ENCODE data around the gene CUX1. TPM values are rescaled to one million over a fixed set of nuclear protein-coding genes. Genes with fewer than 3 reads are reported as not detected.

Gene CUX1
- total RNA-seq, 1 experiment from 2014 or later: 53.5 TPM

GRCh38 chr7:102117743-102118142 lies 300.3 kb downstream of the CUX1 start:
- Mint-ChIP-seq H3K4me1 (peaks cover 8 to 13% of the 10 kb centered on the region in 2 experiments; a peak in 3 of 4 replicates), H3K27ac (peak overlapping the region; percentile 36 to 91 (median 81); a peak in 5 of 7 replicates), H3K36me3 (ENCODE audit: insufficient read depth in 1 of 3, low read depth in 3 of 3) (peaks cover 22 to 53% (median 37%) of the 10 kb centered on the region in 3 experiments; a peak in 6 of 7 replicates), H3K4me3 (no peak overlapping the region), H3K27me3 (ENCODE audit: low read depth) (no peaks in the 10 kb centered on the region; the same call in 1 of the 2 replicates), H3K9me3 (no peaks in the 10 kb centered on the region)
- H2BK20ac ChIP-seq (ENCODE audit: low read depth, low read length, poor library complexity, severe bottlenecking): no peak overlapping the region
- no peaks in the 10 kb centered on the region for H3K27me3 ChIP-seq (ENCODE audit: insufficient read depth, low read length)
- H3T11ph ChIP-seq (ENCODE audit: low read length): no peak overlapping the region
- no peak overlapping the region for H3K56ac ChIP-seq (ENCODE audit: insufficient read length, low read depth, low read length)
- no CpG with 5 or more reads among the region's 6 CpGs for WGBS (ENCODE audit: extremely low coverage, insufficient read length, low lambda C conversion rate)
- no peak overlapping the region for H3K18ac ChIP-seq (ENCODE audit: insufficient read length, low read depth, low read length)
- H4K8ac ChIP-seq (replicated peaks; ENCODE audit: insufficient read length, low read depth, low read length): no peak overlapping the region
- H3K79me1 ChIP-seq (ENCODE audit: insufficient read depth, low read depth, low read length, poor library complexity, severe bottlenecking): no peaks in the 10 kb centered on the region
- H3K27ac ChIP-seq (ENCODE audit: insufficient read length, low read depth, low read length): no peak overlapping the region
- H3K79me2 ChIP-seq (ENCODE audit: insufficient read depth, low read length): no peaks in the 10 kb centered on the region
- no peak for DNase-seq
- no peaks in the 10 kb centered on the region for H4K20me1 ChIP-seq (ENCODE audit: control insufficient read depth, insufficient read depth, insufficient read length)
- no peak overlapping the region for H2BK5ac ChIP-seq (ENCODE audit: insufficient read length, low read length)
- no peak overlapping the region for H3K23ac ChIP-seq (ENCODE audit: insufficient read length, low read depth, low read length)
- no peak overlapping the region for H4K5ac ChIP-seq (ENCODE audit: insufficient read length, low read depth, low read length)
- H3K14ac ChIP-seq (ENCODE audit: insufficient read depth, low read length): no peak overlapping the region
- H3K4ac ChIP-seq (ENCODE audit: low read depth, low read length): no peak overlapping the region
- H3K23me2 ChIP-seq (ENCODE audit: insufficient read length, low read depth, low read length, poor library complexity, severe bottlenecking): no peaks in the 10 kb centered on the region
- H2BK12ac ChIP-seq (ENCODE audit: insufficient read length, low read depth, low read length): no peak overlapping the region
- no peak overlapping the region for H2AK5ac ChIP-seq (ENCODE audit: insufficient read length, low read length)
- no peak for TF ChIP-seq CTCF (conservative IDR thresholded peaks at IDR 0.05)
- no peak overlapping the region for H3K9ac ChIP-seq (ENCODE audit: extremely low read depth, insufficient read length, low read length)
- no peak overlapping the region for H2BK120ac ChIP-seq (ENCODE audit: low read depth, low read length, poor library complexity, severe bottlenecking)
- no peak overlapping the region for H2AFZ ChIP-seq (ENCODE audit: low read length)
- H3K9me3 ChIP-seq (ENCODE audit: control insufficient read depth, low read depth, low read length): no peaks in the 10 kb centered on the region
- no peaks in the 10 kb centered on the region for H3K4me1 ChIP-seq (ENCODE audit: insufficient read depth, low read length)
- H3K4me2 ChIP-seq (ENCODE audit: insufficient read depth, insufficient read length, low read length): no peak overlapping the region
- no peak overlapping the region for H4K91ac ChIP-seq (ENCODE audit: insufficient read length, low read depth, low read length)
- no peak overlapping the region for H2BK15ac ChIP-seq (ENCODE audit: low read depth, low read length)

All from H9 (cell line).